ENCODE measurements around the gene ASL. TPM values are rescaled to one million over a fixed set of nuclear protein-coding genes. Genes with fewer than 3 reads are reported as not detected.

Gene ASL
- total and polyA plus RNA-seq, 9 of the 15 experiments (the other 6 are each of a cell fraction or from before 2014, with no cell fraction given): 2.6 to 67.0 (median 33.3) TPM

- TF ChIP-seq ZBTB40 (IDR thresholded peaks at IDR 0.05) (0 out of 2 replicates have a peak, but pooled peaks have one; percentile 24), ZBTB40 (CRISPR knock-in tag; IDR thresholded peaks at IDR 0.05) (no peak), POLR2H (tag; IDR thresholded peaks at IDR 0.05; ENCODE audit: low read depth) (no peak), TGIF2 (CRISPR knock-in tag; IDR thresholded peaks at IDR 0.05) (peak; percentile 94; the same call in 1 of the 2 replicates), NFE2 (IDR thresholded peaks at IDR 0.05; ENCODE audit: low read depth) (no peak), DIDO1 (tag; IDR thresholded peaks at IDR 0.05; ENCODE audit: low read depth) (no peak), SMAD1 (IDR thresholded peaks at IDR 0.05; ENCODE audit: low read depth, low read length, partially characterized antibody) (peak; percentile 57), POLR2AphosphoS2 (IDR thresholded peaks at IDR 0.05; ENCODE audit: low read length) (no peak), PRPF4 (IDR thresholded peaks at IDR 0.05; ENCODE audit: insufficient read depth, low read depth, low read length, poor library complexity, severe bottlenecking) (no peak), ZNF408 (CRISPR knock-in tag; IDR thresholded peaks at IDR 0.05; ENCODE audit: low read depth) (no peak), ZNF133 (CRISPR knock-in tag; IDR thresholded peaks at IDR 0.05) (no peak), PHB2 (IDR thresholded peaks at IDR 0.05; ENCODE audit: low read depth) (no peak)
- TF ChIP-seq, protein P1, sequence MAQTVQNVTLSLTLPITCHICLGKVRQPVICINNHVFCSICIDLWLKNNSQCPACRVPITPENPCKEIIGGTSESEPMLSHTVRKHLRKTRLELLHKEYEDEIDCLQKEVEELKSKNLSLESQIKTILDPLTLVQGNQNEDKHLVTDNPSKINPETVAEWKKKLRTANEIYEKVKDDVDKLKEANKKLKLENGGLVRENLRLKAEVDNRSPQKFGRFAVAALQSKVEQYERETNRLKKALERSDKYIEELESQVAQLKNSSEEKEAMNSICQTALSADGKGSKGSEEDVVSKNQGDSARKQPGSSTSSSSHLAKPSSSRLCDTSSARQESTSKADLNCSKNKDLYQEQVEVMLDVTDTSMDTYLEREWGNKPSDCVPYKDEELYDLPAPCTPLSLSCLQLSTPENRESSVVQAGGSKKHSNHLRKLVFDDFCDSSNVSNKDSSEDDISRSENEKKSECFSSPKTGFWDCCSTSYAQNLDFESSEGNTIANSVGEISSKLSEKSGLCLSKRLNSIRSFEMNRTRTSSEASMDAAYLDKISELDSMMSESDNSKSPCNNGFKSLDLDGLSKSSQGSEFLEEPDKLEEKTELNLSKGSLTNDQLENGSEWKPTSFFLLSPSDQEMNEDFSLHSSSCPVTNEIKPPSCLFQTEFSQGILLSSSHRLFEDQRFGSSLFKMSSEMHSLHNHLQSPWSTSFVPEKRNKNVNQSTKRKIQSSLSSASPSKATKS (CRISPR knock-in tag; IDR thresholded peaks at IDR 0.05): no peak
- TF ChIP-seq, protein P2, sequence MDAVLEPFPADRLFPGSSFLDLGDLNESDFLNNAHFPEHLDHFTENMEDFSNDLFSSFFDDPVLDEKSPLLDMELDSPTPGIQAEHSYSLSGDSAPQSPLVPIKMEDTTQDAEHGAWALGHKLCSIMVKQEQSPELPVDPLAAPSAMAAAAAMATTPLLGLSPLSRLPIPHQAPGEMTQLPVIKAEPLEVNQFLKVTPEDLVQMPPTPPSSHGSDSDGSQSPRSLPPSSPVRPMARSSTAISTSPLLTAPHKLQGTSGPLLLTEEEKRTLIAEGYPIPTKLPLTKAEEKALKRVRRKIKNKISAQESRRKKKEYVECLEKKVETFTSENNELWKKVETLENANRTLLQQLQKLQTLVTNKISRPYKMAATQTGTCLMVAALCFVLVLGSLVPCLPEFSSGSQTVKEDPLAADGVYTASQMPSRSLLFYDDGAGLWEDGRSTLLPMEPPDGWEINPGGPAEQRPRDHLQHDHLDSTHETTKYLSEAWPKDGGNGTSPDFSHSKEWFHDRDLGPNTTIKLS (IDR thresholded peaks at IDR 0.05; ENCODE audit: borderline replicate concordance, low read depth): peak; percentile 32; the same call in 1 of the 2 replicates
Measured at GRCh38 chr7:66075590-66076461, at the start of gene ASL (continued).

Data from K562 (cell line).